ENCODE results near the gene KLRC4.
"Not testable (repeated sequence)": the region's sequence is repeated elsewhere in the genome, so short reads cannot be mapped to it uniquely, and the experiment has no call there.

KLRC4 gene

GRCh38 chr12:10409392-10409791, at the start of gene KLRC4:
KLRC4 (minus strand) TSS chr12:10409757; CDS start chr12:10409575, 182 bp downstream.
- H3K27ac ChIP-seq: no peak within 1 kb of the TSS
- TF ChIP-seq ZFX (IDR thresholded peaks at IDR 0.05; ENCODE audit: borderline replicate concordance) (no peak), CTCF (IDR thresholded peaks at IDR 0.05) (no peak)

GRCh38 chr12:10457760-10458159, 48.2 kb upstream of the KLRC4 start:
- no peak overlapping the region for H3K27ac ChIP-seq
- TF ChIP-seq CTCF (IDR thresholded peaks at IDR 0.05): no peak
- no peak for TF ChIP-seq ZFX (IDR thresholded peaks at IDR 0.05; ENCODE audit: borderline replicate concordance)

GRCh38 chr12:10456856-10457255, 47.3 kb upstream of the KLRC4 start:
- no peak overlapping the region for H3K27ac ChIP-seq
- TF ChIP-seq CTCF (IDR thresholded peaks at IDR 0.05) (no peak), ZFX (IDR thresholded peaks at IDR 0.05; ENCODE audit: borderline replicate concordance) (no peak)

GRCh38 chr12:10455766-10456165, 46.2 kb upstream of the KLRC4 start:
- no peak overlapping the region for H3K27ac ChIP-seq
- no peak for TF ChIP-seq CTCF (IDR thresholded peaks at IDR 0.05)
- no peak for TF ChIP-seq ZFX (IDR thresholded peaks at IDR 0.05; ENCODE audit: borderline replicate concordance)

- TF ChIP-seq CTCF (IDR thresholded peaks at IDR 0.05): no peak
- TF ChIP-seq ZFX (IDR thresholded peaks at IDR 0.05; ENCODE audit: borderline replicate concordance): no peak
These were observed 45.0 kb upstream of the KLRC4 start for GRCh38 chr12:10454531-10454930.

GRCh38 chr12:10453156-10453555, 43.6 kb upstream of the KLRC4 start, which contains the start of gene KLRC1:
KLRC1 (minus strand) TSS chr12:10453377; CDS start chr12:10451156, 2,221 bp downstream.
- TF ChIP-seq CTCF (IDR thresholded peaks at IDR 0.05) (no peak), ZFX (IDR thresholded peaks at IDR 0.05; ENCODE audit: borderline replicate concordance) (no peak)

More at GRCh38 chr12:10454531-10454930, 45.0 kb upstream of the KLRC4 start:
- H3K27ac ChIP-seq: no peak overlapping the region

GRCh38 chr12:10448236-10448635, 38.7 kb upstream of the KLRC4 start:
- TF ChIP-seq CTCF (IDR thresholded peaks at IDR 0.05): no peak
- no peak for TF ChIP-seq ZFX (IDR thresholded peaks at IDR 0.05; ENCODE audit: borderline replicate concordance)
- H3K27ac ChIP-seq: no peak overlapping the region

More at GRCh38 chr12:10453156-10453555, 43.6 kb upstream of the KLRC4 start, which contains the start of gene KLRC1:
- H3K27ac ChIP-seq: no peak within 1 kb of the TSS

- H3K27ac ChIP-seq: not testable (repeated sequence)
These were observed 36.5 kb upstream of the KLRC4 start for GRCh38 chr12:10446052-10446451.

- not testable (repeated sequence) for H3K27ac ChIP-seq
These were observed 31.6 kb upstream of the KLRC4 start for GRCh38 chr12:10441144-10441543.

GRCh38 chr12:10439608-10440274, 30.2 kb upstream of the KLRC4 start:
- not testable (repeated sequence) for H3K27ac ChIP-seq

- H3K27ac ChIP-seq: not testable (repeated sequence)
These were observed 28.0 kb upstream of the KLRC4 start for GRCh38 chr12:10437601-10438000.

All from 22Rv1 (cell line).